SKM-1 treated with dmso at 0.1 percent for 144 hours (cell line): Measurements from ENCODE around the gene ATG10.
"Not testable (repeated sequence)": the region's sequence is repeated elsewhere in the genome, so short reads cannot be mapped to it uniquely, and the experiment has no call there.

Experiments
- DNase-seq: peaks from one replicate; lab custom pipeline; 2025; ENCODE audit not compliant: unreplicated experiment; lab: John Stamatoyannopoulos, UW

Gene ATG10

DNA sequence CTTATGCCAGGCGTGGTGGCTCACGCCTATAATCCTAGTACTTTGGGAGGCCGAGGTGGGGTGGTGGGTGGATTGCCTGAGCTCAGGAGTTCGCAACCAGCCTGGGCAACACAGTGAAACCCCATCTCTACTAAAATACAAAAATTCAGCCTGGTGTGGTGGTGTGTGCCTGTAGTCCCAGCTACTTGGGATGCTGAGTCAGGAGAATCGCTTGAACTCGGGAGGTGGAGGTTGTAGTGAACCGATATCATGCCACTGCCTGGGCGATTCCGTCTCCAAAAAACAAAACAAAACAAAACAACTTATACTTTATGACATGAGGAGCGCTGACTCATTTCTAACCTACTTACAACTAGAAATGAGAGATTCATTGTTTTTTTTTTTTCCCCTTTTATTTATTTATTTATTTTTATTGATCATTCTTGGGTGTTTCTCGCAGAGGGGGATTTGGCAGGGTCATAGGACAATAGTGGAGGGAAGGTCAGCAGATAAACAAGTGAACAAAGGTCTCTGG is 10.4 kb downstream of the ATG10 start:
- DNase-seq = not testable (repeated sequence)

DNA sequence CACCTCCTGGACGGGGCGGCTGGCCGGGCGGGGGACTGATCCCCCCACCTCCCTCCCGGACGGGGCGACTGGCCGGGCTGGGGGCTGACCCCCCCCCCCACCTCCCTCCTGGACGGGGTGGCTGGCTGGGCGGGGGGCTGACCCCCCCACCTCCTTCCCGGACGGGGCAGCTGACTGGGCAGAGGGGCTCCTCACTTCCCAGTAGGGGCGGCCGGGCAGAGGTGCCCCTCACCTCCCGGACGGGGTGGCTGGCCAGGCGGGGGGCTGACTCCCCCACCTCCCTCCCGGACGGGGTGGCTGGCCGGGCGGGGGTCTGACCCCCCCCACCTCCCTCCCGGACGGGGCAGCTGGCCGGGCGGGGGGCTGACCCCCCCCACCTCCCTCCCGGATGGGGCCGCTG is 11.3 kb downstream of the ATG10 start:
- not testable (repeated sequence) for DNase-seq

DNA sequence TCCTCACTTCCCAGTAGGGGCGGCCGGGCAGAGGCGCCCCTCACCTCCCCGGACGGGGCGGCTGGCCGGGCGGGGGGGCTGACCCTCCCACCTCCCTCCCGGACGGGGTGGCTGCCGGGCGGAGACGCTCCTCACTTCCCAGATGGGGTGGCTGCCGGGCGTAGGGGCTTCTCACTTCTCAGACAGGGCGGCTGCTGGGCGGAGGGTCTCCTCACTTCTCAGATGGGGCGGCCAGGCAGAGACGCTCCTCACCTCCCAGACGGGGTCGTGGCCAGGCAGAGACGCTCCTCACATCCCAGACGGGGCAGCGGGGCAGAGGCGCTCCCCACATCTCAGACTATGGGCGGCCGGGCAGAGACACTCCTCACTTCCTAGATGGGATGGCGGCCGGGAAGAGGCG is 11.7 kb downstream of the ATG10 start:
- not testable (repeated sequence) for DNase-seq

DNA sequence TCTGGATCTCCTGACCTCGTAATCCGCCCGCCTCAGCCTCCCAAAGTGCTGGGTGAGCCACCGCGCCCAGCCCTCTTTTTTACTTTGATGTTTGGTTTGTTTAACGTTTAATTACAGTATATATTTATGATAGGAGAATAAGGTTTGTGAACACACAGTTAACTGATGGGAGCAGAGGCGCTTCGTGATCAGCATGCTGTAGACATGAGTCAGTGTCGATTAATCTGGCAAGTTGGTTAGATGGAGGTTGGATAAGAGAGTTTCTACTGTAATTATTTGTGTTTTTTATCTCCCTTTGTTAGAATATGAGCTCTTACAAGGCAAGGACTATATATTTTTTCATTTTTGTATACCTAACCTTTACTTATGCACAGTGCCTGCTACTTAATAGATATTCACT is 14.3 kb downstream of the ATG10 start:
- DNase-seq = no peak

DNA sequence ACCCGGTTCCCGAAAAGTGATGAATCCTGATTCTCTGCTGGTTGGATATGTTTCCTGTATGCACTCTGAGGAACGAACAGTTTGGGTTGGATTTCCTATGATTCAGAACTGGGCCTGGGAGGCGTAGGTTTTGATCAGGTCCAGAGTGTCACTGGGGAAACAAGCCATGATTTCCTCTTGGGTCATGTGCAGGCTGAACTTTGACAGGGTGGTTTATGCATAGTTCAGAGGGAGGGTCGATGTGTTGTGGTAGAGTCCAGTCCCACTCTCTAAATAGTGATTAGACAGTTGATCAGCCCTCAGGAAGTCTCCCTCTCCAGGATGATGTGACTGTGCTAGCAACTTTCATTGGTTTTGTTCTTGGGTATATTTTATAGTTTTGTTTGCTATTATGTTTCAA is 17.4 kb downstream of the ATG10 start:
- no peak for DNase-seq

DNA sequence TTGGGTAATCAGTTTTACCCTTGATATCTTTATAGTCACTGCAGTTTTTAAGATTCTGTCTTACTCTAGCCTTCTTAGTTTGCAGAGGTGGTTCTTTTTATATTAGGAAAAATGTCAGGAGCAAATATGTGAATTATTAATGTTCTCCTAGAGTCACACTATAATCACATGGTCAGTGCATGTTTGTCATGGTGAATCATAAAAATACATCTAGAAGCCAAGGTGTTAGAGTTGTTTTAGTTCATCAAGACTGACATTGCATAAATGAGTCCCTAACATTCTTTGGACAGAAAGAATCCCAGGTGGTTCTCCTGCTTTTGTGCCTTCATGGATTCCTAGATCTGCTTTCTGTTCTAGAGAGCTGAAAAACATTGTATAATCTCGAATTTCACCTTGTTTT is 22.9 kb downstream of the ATG10 start:
- no peak for DNase-seq

DNA sequence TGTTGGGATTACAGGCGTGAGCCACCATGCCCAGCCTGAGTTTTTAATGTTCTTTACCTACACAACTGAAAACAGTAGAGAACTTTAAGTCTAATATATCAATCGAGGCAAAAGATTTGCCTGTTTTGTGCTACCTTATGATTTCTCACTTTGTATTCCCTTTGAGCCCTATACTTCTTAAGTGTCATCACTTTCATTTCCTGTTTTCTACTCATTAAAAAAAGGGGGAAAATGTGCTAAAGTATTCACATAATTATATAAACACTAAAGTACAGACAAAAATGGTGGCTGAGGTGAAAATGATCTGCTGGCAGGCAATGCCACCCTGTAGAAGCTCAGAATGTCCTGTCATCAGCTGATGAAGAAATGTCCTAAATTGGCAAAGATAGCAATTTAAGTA is 23.6 kb downstream of the ATG10 start:
- DNase-seq = no peak

DNA sequence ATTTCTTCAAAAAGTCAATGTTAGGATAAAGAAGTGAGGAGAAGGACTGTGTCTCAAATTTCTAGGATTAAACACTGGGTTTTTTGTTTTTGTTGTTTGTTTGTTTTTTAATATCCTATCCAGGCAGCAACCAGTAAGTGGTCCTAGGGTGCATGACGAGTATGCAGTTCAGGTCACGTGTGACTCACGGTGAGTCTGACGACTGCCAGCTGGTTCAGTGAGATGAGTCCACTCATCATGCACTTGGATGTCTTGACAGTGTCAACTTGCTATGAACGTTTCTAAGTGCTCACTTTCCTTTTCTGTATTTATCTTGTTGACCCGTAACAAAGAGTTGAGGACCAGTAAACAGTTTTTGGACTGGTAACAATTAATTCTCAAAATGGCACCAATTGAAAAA is 32.7 kb downstream of the ATG10 start:
- no peak for DNase-seq

DNA sequence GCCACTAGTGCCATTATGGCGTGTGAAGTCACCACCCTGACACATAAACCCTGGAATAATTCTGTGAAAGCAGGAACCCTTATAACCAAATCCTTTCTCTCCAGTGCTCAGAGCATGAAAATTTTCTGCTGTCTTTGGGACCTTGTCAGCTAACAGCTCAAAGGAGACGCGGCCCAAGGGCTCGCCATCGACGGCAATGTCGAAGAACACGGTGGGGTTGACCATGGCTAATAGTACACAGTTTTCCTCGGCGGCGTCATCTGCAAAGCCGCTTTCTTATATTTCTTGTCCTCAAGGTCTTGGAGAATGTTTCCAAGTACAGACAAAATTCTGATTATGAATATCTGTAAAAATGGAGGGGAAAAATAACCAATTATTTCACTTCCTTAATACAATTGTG is 38.0 kb downstream of the ATG10 start:
- DNase-seq = not testable (repeated sequence)

DNA sequence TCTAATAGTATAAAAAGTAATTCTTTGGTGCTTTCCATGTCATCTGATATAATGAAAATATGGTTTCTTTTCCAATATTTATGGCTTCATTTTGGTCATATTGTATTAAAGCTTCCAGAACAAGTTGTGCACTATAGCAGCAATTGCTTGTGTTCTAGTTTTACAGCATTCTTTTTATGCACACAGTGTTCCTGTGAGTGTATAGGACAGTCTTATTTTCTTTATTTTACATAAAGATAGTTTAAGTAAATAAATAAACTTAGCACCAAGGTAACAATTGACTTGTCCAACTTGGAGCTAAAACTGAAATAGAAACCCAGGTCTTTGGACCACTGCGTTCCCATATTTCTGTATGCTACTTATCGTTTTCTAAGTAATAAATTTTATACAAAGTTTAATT is 38.9 kb downstream of the ATG10 start:
- no peak for DNase-seq

DNA sequence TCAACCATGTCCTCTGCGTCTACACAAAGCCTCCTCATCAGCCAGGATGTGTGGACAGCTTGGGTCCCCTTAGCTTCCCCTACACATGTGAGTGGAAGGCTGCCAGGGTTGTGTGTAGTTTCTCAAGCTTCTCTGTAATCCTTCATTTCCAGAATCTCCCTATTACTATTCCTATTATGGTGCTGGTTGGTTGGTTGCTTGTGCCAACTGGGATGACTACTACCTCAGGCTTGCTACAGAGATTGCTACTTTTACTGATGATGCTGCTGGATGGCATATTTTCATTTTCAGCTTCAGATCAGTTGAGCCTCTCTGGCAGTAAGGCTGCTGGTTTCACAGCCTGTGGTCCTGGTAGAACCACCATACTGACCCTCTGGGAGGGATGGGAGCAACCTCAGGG is 39.9 kb downstream of the ATG10 start:
- DNase-seq = no peak

DNA sequence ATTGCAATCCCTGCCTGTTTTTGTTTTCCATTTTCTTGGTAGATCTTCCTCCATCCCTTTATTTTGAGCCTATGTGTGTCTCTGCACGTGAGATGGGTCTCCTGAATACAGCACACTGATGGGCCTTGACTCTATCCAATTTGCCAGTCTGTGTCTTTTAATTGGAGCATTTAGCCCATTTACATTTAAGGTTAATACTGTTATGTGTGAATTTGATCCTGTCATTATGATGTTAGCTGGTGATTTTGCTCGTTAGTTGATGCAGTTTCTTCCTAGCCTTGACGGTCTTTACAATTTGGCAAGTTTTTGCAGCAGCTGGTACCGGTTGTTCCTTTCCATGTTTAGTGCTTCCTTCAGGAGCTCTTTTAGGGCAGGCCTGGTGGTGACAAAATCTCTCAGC is 42.8 kb downstream of the ATG10 start:
- not testable (repeated sequence) for DNase-seq

DNA sequence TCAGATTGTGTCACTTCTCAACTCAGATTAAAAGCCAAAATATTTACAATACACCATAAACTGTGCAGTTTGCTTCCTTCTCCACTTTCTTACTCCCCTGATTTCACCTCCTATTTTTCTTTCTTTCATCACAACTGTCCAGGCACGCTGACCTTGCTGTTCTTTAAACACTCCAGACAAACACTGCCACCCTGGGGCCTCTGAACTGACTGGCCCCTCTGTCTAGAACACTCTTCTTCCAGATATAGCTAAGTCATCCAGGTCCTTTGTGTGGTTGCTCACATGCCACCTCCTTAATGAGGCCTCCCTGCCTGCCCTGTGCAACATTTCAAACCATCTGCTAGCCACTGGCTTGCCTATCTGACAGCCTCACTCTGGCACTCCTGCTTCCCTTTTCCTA is 46.6 kb downstream of the ATG10 start:
- peak; percentile 92 for DNase-seq

DNA sequence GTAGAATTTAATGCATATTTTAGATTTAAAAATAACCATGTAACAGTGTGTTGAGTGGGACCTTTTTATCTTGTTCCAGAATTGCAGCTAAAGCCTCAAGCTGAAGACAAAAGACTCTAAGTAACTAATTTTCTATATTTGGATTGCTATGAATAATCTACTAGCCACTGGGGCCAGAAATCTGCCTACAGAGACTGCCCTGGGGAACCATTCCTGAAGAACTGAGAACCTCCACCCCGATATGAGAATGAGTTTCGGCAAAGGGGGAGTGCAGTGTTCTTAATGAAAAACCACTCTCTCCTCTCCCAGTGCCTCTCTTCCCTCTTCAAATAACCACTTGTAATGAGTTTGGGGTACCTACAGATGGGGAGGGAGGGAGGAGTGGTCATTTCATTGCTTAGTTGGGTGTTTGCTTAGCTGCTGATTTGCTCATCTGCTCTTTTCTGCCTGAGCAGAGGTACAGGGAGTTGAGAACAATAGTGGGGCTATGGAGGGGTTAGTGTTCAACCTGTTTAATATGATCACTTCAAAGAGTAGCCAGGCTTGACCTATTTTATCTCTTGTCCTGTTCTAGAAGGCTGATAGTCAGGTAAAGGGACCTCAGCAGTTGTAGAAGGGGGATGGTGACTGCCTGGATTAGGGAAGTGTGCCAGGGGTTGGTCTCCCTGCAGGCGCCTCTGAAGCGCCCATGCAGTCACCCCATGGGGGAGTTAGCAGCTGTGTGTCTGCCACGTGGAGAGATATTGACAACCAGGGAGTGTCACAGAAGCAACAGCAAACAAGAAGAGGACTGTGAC is 47.7 kb downstream of the ATG10 start:
- DNase-seq = peak; percentile 51

DNA sequence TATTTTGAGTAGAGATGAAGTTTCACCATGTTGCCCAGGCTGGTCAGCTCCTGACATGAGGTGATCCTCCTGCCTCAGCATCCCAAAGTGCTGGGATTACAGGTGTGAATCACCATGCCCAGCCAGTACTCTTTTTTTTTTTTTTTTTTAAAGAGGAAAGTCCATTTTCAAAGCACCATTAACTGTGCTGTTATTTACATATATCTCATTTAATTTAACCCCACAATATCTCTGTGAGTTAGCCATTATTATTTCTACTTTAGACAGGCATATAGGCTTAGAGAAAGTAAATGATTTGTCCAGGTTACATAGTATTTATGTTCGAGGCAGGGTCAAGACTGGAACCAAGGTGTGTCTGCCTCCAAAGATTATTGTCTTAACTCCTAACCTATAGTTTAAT is 50.7 kb downstream of the ATG10 start:
- no peak for DNase-seq

DNA sequence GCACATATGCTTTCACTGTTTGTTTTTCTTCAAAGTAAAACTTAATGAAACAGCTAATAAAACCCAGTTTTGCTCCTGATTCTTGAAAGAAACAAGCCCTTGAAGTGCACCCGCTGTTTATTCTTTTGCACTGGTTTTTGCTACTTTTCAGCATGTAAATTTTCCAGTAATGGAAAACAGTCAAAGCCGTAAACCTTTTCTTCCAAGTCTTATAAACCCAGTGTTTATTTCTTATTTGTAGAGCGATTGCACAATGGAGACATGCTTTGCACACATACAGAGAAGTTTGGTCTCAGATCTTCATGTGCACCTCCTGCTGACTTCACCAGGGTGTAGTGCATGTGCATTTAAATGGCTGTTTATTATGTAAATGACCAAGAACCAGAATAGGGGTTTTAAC is 51.8 kb downstream of the ATG10 start:
- DNase-seq = no peak

DNA sequence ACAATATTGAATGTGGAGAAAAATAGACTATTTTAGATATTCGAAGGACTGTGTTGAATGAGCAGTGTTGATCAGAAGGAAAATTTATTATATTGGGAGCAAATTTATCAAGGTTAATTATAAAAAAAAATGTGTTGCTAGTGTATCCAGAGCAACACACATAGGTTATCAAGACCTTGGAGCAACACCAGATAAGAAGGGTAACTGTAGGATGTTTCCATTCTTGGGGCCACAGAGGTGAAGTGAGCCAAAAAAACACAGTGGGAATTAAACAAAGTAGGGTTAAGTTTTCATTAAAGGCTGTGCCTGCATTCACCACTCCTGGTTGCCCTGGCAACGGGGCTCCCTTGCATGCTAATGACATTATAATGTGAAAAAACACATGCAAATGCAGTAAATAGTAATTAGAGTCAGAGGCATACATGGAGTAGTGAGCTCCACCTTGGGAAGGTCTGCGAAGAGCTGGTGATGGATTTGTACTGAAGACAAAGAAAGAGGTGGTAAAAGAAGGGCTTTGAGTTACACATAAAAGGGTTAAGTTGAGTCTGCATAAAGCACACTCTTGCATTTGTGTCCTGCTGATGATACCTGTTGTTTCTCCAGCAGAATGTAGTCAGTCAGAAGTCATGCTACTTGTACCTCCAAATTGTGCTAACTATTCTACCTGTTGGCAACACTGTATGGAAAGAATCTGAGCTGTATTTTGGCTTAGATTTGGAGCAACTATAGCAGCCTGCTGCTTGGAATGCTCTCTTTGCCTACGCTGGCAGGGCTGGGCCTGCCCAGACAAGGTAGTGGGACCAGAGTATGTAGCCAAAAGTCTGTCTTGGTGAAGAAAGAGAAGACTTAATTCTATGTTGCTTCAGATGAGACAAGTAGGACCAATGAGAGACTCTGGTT is 59.6 kb downstream of the ATG10 start:
- DNase-seq = no peak

DNA sequence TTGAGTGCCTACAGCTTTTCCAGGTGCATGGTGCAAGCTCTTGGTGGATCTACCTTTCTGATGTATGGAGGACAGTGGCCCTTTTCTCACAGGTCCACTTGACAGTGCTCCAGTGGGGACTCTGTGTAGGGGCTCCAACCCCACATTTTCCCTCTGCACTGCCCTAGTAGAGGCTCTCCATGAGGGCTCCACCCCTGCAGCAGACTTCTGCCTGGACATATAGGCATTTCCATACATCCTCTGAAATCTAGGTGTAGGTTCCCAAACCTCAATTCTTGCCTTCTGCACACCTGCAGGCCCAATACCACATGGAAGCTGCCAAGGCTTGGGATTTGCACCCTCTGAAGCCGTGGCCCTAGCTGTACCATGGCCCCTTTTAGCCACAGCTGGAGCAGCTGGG is 71.1 kb downstream of the ATG10 start:
- DNase-seq = not testable (repeated sequence)

DNA sequence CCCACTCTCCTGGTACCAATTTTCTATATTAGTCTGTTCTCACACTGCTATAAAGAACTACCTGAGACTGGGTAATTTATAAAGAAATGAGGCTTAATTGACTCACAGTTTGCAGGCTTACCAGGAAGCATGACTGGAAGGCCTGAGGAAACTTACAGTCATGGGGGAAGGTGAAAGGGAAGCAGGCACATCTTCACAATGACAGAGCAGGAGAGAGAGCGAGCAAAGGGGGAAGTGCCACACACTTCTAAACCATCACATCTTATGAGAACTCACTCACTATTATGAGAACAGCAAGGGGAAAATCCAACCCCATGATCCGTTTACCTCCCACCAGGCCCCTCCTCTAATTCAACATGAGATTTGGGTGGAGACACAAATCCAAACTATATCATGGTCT is 72.2 kb downstream of the ATG10 start:
- DNase-seq = peak; percentile 82

DNA sequence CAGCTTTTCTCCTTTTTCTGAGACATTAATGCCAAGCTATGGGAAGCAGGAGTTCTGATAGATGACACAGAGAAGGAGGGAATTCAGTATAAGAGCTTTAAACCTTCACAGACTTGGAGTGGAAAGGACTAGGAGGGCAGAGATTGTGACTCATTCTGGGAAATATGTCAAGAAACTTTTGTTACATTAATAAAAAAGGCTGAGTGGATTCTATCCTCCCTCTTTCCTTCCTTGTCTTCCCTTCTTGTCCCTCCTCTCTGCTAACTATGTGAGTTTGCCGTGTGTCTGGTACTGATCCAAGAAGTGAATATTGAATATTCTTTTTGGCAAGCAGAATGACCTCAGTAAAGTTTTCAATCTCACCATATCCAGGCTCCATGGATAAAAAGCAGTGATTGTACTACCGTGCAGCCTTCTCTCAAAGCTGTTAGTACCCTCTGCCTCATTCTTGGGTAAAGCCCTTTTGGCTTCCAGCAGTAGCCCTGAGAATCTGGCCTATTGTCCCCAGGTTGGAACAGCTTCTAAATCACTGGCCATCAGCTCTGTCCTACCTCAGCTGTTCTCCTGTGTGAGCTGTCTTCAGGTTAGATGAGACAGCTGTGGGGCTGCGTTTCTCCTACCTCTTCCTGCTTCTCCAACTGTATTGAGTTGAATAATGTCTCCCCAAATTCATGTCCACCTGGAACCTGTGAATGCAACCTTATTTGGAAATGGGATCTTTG is 73.9 kb downstream of the ATG10 start:
- no peak for DNase-seq

DNA sequence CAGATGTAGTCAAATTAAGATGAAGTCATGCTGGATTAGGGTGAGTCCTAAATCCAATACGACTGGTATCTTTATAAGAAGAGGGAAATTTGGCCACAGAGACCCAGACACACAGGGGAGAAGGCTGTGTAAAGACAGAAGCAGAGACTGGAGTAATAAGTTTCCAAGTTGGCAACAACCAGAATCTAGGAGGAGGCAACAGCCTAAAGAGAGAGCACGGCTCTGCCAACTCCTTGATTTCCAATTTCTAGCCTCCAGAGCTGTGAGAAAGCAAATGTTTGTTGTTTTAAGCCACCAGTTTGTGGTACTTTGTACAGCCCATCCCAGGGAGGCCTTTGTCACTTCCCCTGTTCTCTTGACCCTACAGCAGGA is 74.4 kb downstream of the ATG10 start:
- DNase-seq = no peak
